ENCODE data around the gene SIVA1. TPM values are rescaled to one million over a fixed set of nuclear protein-coding genes. Genes with fewer than 3 reads are reported as not detected.

SIVA1 gene
- total and polyA plus RNA-seq, 2 of the 8 experiments (the other 6 are each of a cell fraction or from before 2014, with no cell fraction given): 123 to 589 TPM

DNA sequence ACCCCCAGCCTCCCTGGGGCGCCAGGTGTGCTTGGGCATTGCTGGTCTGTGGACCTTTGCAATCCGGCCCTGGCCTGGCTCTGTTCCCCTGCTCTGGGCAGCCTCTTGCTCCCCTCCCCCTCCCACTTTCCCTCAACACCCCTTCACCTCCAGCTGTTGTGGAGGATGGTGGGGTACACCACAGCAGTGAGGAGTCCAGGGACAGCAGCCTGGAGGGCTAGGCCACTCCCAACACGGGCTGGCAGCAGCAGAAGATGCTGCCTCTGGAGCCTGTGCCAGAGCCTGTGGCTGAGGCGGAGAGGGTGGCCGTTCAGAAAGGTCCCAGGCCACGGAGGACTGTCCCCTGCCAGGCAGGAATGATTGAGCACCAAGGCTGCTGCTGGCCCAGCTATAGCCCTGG, 55.5 kb downstream of the SIVA1 start:
- Histone ChIP-seq H2BK120ac (replicated peaks; ENCODE audit: low read depth, low read length) (no peak overlapping the region), H3K23ac (ENCODE audit: insufficient read length) (no peak overlapping the region), H3K9me3 (ENCODE audit: insufficient read depth in 2 of 2, low read depth in 1 of 2, low read length in 1 of 2) (no peaks in the 10 kb centered on the region), H2BK20ac (ENCODE audit: low read length) (no peak overlapping the region), H4K5ac (ENCODE audit: insufficient read length, low read depth, low read length) (no peak overlapping the region), H2AK5ac (ENCODE audit: low read depth, low read length) (no peak overlapping the region), H3K23me2 (ENCODE audit: low read depth, low read length) (peaks cover 3% of the 10 kb centered on the region; the same call in 1 of the 2 replicates), H3K14ac (ENCODE audit: insufficient read length) (no peak overlapping the region), H3K79me2 (ENCODE audit: control insufficient read depth in 1 of 2, insufficient read depth in 2 of 2, low read length in 2 of 2) (no peaks in the 10 kb centered on the region), H3K79me1 (ENCODE audit: low read depth, low read length) (no peaks in the 10 kb centered on the region), H4K8ac (ENCODE audit: extremely low read depth, insufficient read depth, low read length) (no peak overlapping the region), H2BK15ac (ENCODE audit: low read length) (no peak overlapping the region), H3K27me3 (replicated peaks in 1 of 4; ENCODE audit: control insufficient read depth in 3 of 4, extremely low read depth in 1 of 4, insufficient read depth in 3 of 4, low read length in 3 of 4) (peaks cover 0 to 2% (median under 1%) of the 10 kb centered on the region in 4 experiments; a peak in 1 of 7 replicates), H4K91ac (replicated peaks; ENCODE audit: insufficient read length, low read length) (no peak overlapping the region), H2AFZ (ENCODE audit: low read length) (no peak overlapping the region), H3K9ac (replicated peaks in 1 of 4; ENCODE audit: extremely low read depth in 1 of 4, low read depth in 3 of 4, low read length in 3 of 4) (no peak overlapping the region), H2BK5ac (ENCODE audit: low read depth, low read length) (no peak overlapping the region), H3K4ac (replicated peaks; ENCODE audit: insufficient read length, low read depth, low read length) (no peak overlapping the region), H2BK12ac (ENCODE audit: low read depth, low read length) (no peak overlapping the region), H4K20me1 (replicated peaks in 1 of 2; ENCODE audit: control insufficient read depth in 1 of 2, insufficient read depth in 2 of 2, low read length in 2 of 2) (peaks cover 0 to 5% of the 10 kb centered on the region in 2 experiments), H3K27ac (ENCODE audit: low read depth, low read length) (no peak overlapping the region), H3K4me3 (ENCODE audit: extremely low read depth in 1 of 4, insufficient read depth in 2 of 4, low read depth in 3 of 4, low read length in 4 of 4) (no peak overlapping the region), H3K4me1 (replicated peaks in 1 of 4; ENCODE audit: control insufficient read depth in 3 of 4, insufficient read depth in 4 of 4, low read length in 3 of 4) (peaks cover 0 to 2% (median 0%) of the 10 kb centered on the region in 4 experiments; a peak in 1 of 7 replicates), H3K56ac (replicated peaks; ENCODE audit: insufficient read length, low read depth, low read length) (no peak overlapping the region), H3K36me3 (ENCODE audit: control insufficient read depth in 2 of 4, insufficient read depth in 4 of 4, low read length in 3 of 4) (no peaks in the 10 kb centered on the region), H3K18ac (ENCODE audit: extremely low read depth, low read length) (no peak overlapping the region), H3K4me2 (ENCODE audit: insufficient read depth in 1 of 2, low read depth in 2 of 2, low read length in 2 of 2) (no peak overlapping the region)
- no peak for FAIRE-seq
- no peak for DNase-seq (ENCODE audit: low read depth in 1 of 2, low spot score in 2 of 2)
- ChIA-PET POLR2A (ENCODE audit: partially characterized antibody) (no interaction called here), CTCF (ENCODE audit: partially characterized antibody) (no interaction called here)
- TF ChIP-seq YY1 (IDR thresholded peaks at IDR 0.05; ENCODE audit: low read depth, low read length) (no peak), NRF1 (IDR thresholded peaks at IDR 0.05; ENCODE audit: low read depth, low read length) (no peak), BCL11A (IDR thresholded peaks at IDR 0.05; ENCODE audit: low read depth in 2 of 2, low read length in 2 of 2) (no peak), GABPA (IDR thresholded peaks at IDR 0.05; ENCODE audit: borderline replicate concordance, insufficient read depth, low read length) (no peak), ASH2L (IDR thresholded peaks at IDR 0.05; ENCODE audit: low read length) (no peak), CBX8 (IDR thresholded peaks at IDR 0.05; ENCODE audit: borderline replicate concordance, low read depth, low read length) (no peak), GTF2F1 (IDR thresholded peaks at IDR 0.05; ENCODE audit: borderline replicate concordance, low read depth, low read length) (no peak), CHD1 (IDR thresholded peaks at IDR 0.05; ENCODE audit: low read depth, low read length) (no peak), CTBP2 (IDR thresholded peaks at IDR 0.05; ENCODE audit: borderline replicate concordance, insufficient read depth, insufficient read length, low read length) (no peak), SUZ12 (IDR thresholded peaks at IDR 0.05; ENCODE audit: low read length) (no peak), HDAC6 (IDR thresholded peaks at IDR 0.05; ENCODE audit: low read depth, low read length) (no peak)
- 87% methylated on average over 6 of the region's 6 CpGs; no CpG with 5 or more reads in 1 of the 2 experiments for WGBS, 2 experiments (ENCODE audit: extremely low coverage in 1 of 2, insufficient coverage in 1 of 2, insufficient read length in 1 of 2, insufficient replicate concordance in 2 of 2, low coverage in 1 of 2, low lambda C conversion rate in 2 of 2, missing lambda C conversion rate in 1 of 2)
